Activated T-helper 1 cell treated with Interleukin-2 at 50 U/mL for 16 hours (primary cell): ENCODE data around the gene CCDC88C.

ENCODE experiments used
- DNase-seq: peaks from one replicate; pipeline ENCODE4 v3.0.0-alpha.2; 2020; ENCODE audit warnings: low read depth

Gene CCDC88C

GRCh38 chr14:91291786-91292405 is 125.7 kb downstream of the CCDC88C start:
- DNase-seq, result no peak

GRCh38 chr14:91290986-91291385 is 126.6 kb downstream of the CCDC88C start:
- no peak for DNase-seq

GRCh38 chr14:91289464-91289863 is 128.2 kb downstream of the CCDC88C start:
- no peak for DNase-seq

GRCh38 chr14:91288876-91289275 is 128.7 kb downstream of the CCDC88C start:
- no peak for DNase-seq

GRCh38 chr14:91286530-91286937 is 131.1 kb downstream of the CCDC88C start:
- DNase-seq, result peak; percentile 63

GRCh38 chr14:91284791-91285548 is 132.7 kb downstream of the CCDC88C start:
- no peak for DNase-seq

- no peak for DNase-seq
Observed at GRCh38 chr14:91284146-91284790, 133.4 kb downstream of the CCDC88C start.

- DNase-seq, result no peak
Observed at GRCh38 chr14:91283666-91284065, 134.0 kb downstream of the CCDC88C start.

- DNase-seq, result no peak
Observed at GRCh38 chr14:91282954-91283645, 134.5 kb downstream of the CCDC88C start.

GRCh38 chr14:91281346-91281745 is 136.3 kb downstream of the CCDC88C start:
- no peak for DNase-seq

GRCh38 chr14:91280129-91280528 is 137.5 kb downstream of the CCDC88C start:
- no peak for DNase-seq

GRCh38 chr14:91279354-91279753 is 138.3 kb downstream of the CCDC88C start:
- DNase-seq, result no peak

- no peak for DNase-seq
Observed at GRCh38 chr14:91278383-91278715, 139.3 kb downstream of the CCDC88C start.

GRCh38 chr14:91277546-91278382 is 139.9 kb downstream of the CCDC88C start:
- DNase-seq, result no peak

- no peak for DNase-seq
Observed at GRCh38 chr14:91274796-91275195, 142.8 kb downstream of the CCDC88C start.

- DNase-seq, result no peak
Observed at GRCh38 chr14:91273885-91274273, 143.7 kb downstream of the CCDC88C start.

GRCh38 chr14:91273273-91273884 is 144.2 kb downstream of the CCDC88C start:
- DNase-seq, result no peak

GRCh38 chr14:91272341-91273272 is 145.0 kb downstream of the CCDC88C start:
- DNase-seq, result no peak

- no peak for DNase-seq
Observed at GRCh38 chr14:91271639-91272038, 146.0 kb downstream of the CCDC88C start.

GRCh38 chr14:91270619-91271018 is 147.0 kb downstream of the CCDC88C start:
- DNase-seq, result no peak
